A172 (cell line): ENCODE data around the gene SPRYD3. TPM values are rescaled to one million over a fixed set of nuclear protein-coding genes. Genes with fewer than 3 reads are reported as not detected.

Source experiments
- DNase-seq: peaks from one replicate; pipeline ENCODE4 v3.0.0-alpha.2; 2015; ENCODE audit warnings: low spot score
- total RNA-seq: library from RNA; depleted of rRNA; stranded (reverse); fragments of >200 nt; shearing (Covaris generic); gene quantifications from 2 replicates; pipeline ENCODE4 v1.2.3, GENCODE V29; 2014; rRNA removed

Gene SPRYD3
- total RNA-seq, 1 experiment from 2014 or later = 15.2 TPM

- DNase-seq = no peak
These were observed 53.9 kb downstream of the SPRYD3 start for GRCh38 chr12:53025250-53025649.

GRCh38 chr12:53014709-53015108, 64.5 kb downstream of the SPRYD3 start:
- DNase-seq = no peak

Other genes starting within 250 kb of the SPRYD3 start
- 0.26 and 0.33 TPM in 2 replicates for gene KRT79, start 245.1 kb downstream of the SPRYD3 start, total RNA-seq
- not detected in 2 replicates for gene KRT78, start 230.4 kb downstream of the SPRYD3 start, total RNA-seq
- gene KRT8, start 174.3 kb downstream of the SPRYD3 start, total RNA-seq = 287 and 407 TPM in 2 replicates
- 1,324 and 2,186 TPM in 2 replicates for gene KRT18, start 130.3 kb downstream of the SPRYD3 start, total RNA-seq
- 290 and 314 TPM in 2 replicates for gene EIF4B, start 72.9 kb downstream of the SPRYD3 start, total RNA-seq
- 18.9 and 24.5 TPM in 2 replicates for gene TNS2, start 29.3 kb downstream of the SPRYD3 start, total RNA-seq
- 104 and 147 TPM in 2 replicates for gene IGFBP6, start 18.3 kb upstream of the SPRYD3 start, total RNA-seq
- gene SOAT2, start 24.1 kb upstream of the SPRYD3 start, total RNA-seq = 0.17 TPM in 1 of 2 replicates, not detected in the other
- 3.0 and 15.2 TPM in 2 replicates for gene ZNF740, start 101.3 kb upstream of the SPRYD3 start, total RNA-seq
- 2.6 and 9.2 TPM in 2 replicates for gene CSAD, start 101.5 kb upstream of the SPRYD3 start, total RNA-seq
- 0.09 and 2.1 TPM in 2 replicates for gene ITGB7, start 127.9 kb upstream of the SPRYD3 start, total RNA-seq
- gene RARG, start 152.8 kb upstream of the SPRYD3 start, total RNA-seq = 19.2 and 25.0 TPM in 2 replicates
- 19.1 and 29.4 TPM in 2 replicates for gene ESPL1, start 188.9 kb upstream of the SPRYD3 start, total RNA-seq
- 407 and 456 TPM in 2 replicates for gene PFDN5, start 216.2 kb upstream of the SPRYD3 start, total RNA-seq
- gene MYG1, start 220.3 kb upstream of the SPRYD3 start, total RNA-seq = 65.1 and 74.0 TPM in 2 replicates
- gene AAAS, start 242.2 kb upstream of the SPRYD3 start, total RNA-seq = 48.4 and 62.9 TPM in 2 replicates